ENCODE measurements around the gene LSP1.

The LSP1 gene

DNA sequence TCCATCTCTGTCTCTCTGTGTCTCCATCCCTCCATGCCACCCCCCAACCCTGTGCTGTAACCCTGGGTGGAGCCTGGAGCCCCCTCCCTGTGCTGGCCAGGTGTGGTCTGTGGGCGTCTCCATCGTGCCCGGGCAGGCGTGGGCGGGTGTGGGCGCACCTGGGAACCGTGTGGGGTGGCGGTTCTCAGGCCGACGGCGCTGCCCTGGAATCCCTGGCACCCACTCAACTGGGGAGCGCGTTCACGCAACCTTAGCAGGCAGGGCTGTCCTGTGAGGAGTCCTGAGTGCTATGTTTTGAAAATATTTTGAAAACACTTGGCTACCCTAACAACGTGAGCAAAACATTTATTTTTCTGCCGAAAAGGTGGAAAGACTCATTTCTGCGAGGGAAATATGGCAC is 71.3 kb downstream of the LSP1 start:
- WGBS, 2 experiments (ENCODE audit: insufficient coverage in 2 of 2): 92 to 94% methylated on average over 17 of the region's 17 CpGs
- H3K27ac ChIP-seq (ENCODE audit: low read depth, low read length, severe bottlenecking): no peak overlapping the region
- H3K4me3 ChIP-seq (ENCODE audit: extremely low read depth, insufficient read depth, low read length, poor library complexity, severe bottlenecking): no peak overlapping the region

DNA sequence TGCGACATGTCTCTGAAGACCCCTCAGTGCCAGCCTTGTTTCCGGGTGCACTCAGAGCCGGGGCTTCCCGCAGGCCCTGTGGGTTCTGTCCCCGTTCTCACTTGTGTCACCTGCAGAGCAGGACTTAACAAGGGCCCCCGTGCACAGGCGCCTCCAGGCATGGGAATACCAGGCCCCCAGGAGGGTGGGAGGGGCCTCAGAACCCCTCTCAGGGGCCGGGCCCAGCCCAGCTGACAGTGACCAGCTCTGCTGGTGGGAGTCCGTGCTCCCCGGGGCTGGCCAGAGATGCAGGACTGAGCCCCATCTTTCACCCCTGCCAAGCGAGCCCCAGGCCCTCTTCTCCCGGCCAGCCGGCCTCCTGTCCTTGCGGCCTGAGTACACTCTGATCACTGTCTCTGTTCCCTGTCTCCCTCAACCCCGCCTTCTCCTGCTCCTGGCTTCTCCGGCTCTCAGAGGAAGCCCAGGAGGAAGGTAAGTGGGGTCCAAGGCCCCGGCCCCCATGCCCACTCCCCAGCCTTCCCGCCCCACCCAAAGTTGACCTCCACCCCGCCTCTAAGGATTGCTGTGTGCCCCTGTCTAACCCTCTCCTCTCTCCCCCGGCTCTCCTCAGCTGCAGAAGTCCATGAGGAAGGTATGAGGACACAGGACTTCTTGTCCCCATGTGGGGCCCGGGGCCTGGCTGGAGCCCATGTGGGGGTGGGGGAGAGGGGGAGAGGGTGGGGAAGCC is 71.9 kb downstream of the LSP1 start:
- no peaks in the 10 kb centered on the region for H3K9me3 ChIP-seq (ENCODE audit: control insufficient read depth, low read length)
- no peak overlapping the region for H3K27ac ChIP-seq (ENCODE audit: low read depth, low read length, severe bottlenecking)
- WGBS, 2 experiments (ENCODE audit: insufficient coverage in 2 of 2): 81 to 85% methylated on average over 16 to 17 of the region's 21 CpGs
- H3K36me3 ChIP-seq (ENCODE audit: control insufficient read depth, insufficient read depth, low read length): no peaks in the 10 kb centered on the region
- peaks cover 21% of the 10 kb centered on the region for H3K4me1 ChIP-seq (ENCODE audit: control insufficient read depth, insufficient read depth, low read length, poor library complexity, severe bottlenecking)
- no peak overlapping the region for H3K4me3 ChIP-seq (ENCODE audit: extremely low read depth, insufficient read depth, low read length, poor library complexity, severe bottlenecking)

More for the DNA sequence above, 71.3 kb downstream of the LSP1 start:
- Histone ChIP-seq H3K36me3 (ENCODE audit: control insufficient read depth, insufficient read depth, low read length) (no peaks in the 10 kb centered on the region), H3K9me3 (ENCODE audit: control insufficient read depth, low read length) (no peaks in the 10 kb centered on the region), H3K4me1 (ENCODE audit: control insufficient read depth, insufficient read depth, low read length, poor library complexity, severe bottlenecking) (peaks cover 21% of the 10 kb centered on the region)

GRCh38 chr11:1925373-1926155 is 72.7 kb downstream of the LSP1 start:
- H3K27ac ChIP-seq (ENCODE audit: low read depth, low read length, severe bottlenecking): no peak overlapping the region
- H3K9me3 ChIP-seq (ENCODE audit: control insufficient read depth, low read length): no peaks in the 10 kb centered on the region
- H3K4me1 ChIP-seq (ENCODE audit: control insufficient read depth, insufficient read depth, low read length, poor library complexity, severe bottlenecking): peaks cover 25% of the 10 kb centered on the region
- 94 to 97% methylated on average over 10 to 21 of the region's 23 CpGs for WGBS, 2 experiments (ENCODE audit: insufficient coverage in 2 of 2)
- H3K36me3 ChIP-seq (ENCODE audit: control insufficient read depth, insufficient read depth, low read length): no peaks in the 10 kb centered on the region
- no peak overlapping the region for H3K4me3 ChIP-seq (ENCODE audit: extremely low read depth, insufficient read depth, low read length, poor library complexity, severe bottlenecking)

- H3K27ac ChIP-seq (ENCODE audit: low read depth, low read length, severe bottlenecking): no peak overlapping the region
- WGBS, 2 experiments (ENCODE audit: insufficient coverage in 2 of 2): 96% methylated on average over 35 to 37 of the region's 41 CpGs
These were observed 73.5 kb downstream of the LSP1 start for GRCh38 chr11:1926156-1927025.

GRCh38 chr11:1927026-1927847 is 74.4 kb downstream of the LSP1 start:
- peaks cover 19% of the 10 kb centered on the region for H3K4me1 ChIP-seq (ENCODE audit: control insufficient read depth, insufficient read depth, low read length, poor library complexity, severe bottlenecking)
- H3K9me3 ChIP-seq (ENCODE audit: control insufficient read depth, low read length): no peaks in the 10 kb centered on the region
- H3K4me3 ChIP-seq (ENCODE audit: extremely low read depth, insufficient read depth, low read length, poor library complexity, severe bottlenecking): no peak overlapping the region
- H3K36me3 ChIP-seq (ENCODE audit: control insufficient read depth, insufficient read depth, low read length): no peaks in the 10 kb centered on the region
- 87 to 89% methylated on average over 24 to 26 of the region's 28 CpGs for WGBS, 2 experiments (ENCODE audit: insufficient coverage in 2 of 2)
- no peak overlapping the region for H3K27ac ChIP-seq (ENCODE audit: low read depth, low read length, severe bottlenecking)

More at GRCh38 chr11:1926156-1927025, 73.5 kb downstream of the LSP1 start:
- no peaks in the 10 kb centered on the region for H3K36me3 ChIP-seq (ENCODE audit: control insufficient read depth, insufficient read depth, low read length)
- H3K4me3 ChIP-seq (ENCODE audit: extremely low read depth, insufficient read depth, low read length, poor library complexity, severe bottlenecking): no peak overlapping the region
- peaks cover 21% of the 10 kb centered on the region for H3K4me1 ChIP-seq (ENCODE audit: control insufficient read depth, insufficient read depth, low read length, poor library complexity, severe bottlenecking)
- no peaks in the 10 kb centered on the region for H3K9me3 ChIP-seq (ENCODE audit: control insufficient read depth, low read length)

DNA sequence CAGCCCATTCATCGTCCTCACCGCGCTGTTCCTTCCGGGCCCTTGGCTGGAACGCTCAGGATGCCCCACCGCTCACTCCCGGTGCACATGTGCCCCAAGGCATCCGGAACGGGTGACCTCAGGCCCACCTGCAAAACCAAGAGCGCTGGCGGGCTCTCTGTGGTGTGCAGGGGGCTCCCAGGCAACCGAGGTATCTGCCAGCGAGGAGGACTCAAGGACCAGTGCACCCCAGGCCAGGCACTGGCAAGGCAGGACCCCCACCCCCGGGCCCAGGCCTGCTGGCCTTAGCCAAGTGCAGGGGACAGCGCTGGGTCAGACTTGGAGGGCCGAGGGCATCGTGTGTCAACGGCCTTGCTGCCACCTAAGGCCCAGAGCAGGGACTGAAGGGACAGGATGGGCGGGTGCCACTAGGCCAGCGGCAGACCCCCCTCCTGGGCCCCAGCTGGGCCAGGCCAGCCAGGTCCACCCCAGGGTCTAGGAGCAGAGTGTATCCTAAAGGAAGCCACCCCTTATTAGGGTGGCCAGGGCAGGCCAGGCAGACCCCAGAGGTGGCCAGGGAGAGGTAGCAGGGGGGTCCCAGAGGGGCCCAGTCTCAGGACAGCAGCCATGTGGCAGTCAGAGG is 75.1 kb downstream of the LSP1 start:
- Histone ChIP-seq H3K4me1 (ENCODE audit: control insufficient read depth, insufficient read depth, low read length, poor library complexity, severe bottlenecking) (peaks cover 19% of the 10 kb centered on the region), H3K27ac (ENCODE audit: low read depth, low read length, severe bottlenecking) (no peak overlapping the region), H3K36me3 (ENCODE audit: control insufficient read depth, insufficient read depth, low read length) (no peaks in the 10 kb centered on the region), H3K9me3 (ENCODE audit: control insufficient read depth, low read length) (no peaks in the 10 kb centered on the region), H3K4me3 (ENCODE audit: extremely low read depth, insufficient read depth, low read length, poor library complexity, severe bottlenecking) (no peak overlapping the region)
- 89 to 95% methylated on average over 19 to 20 of the region's 20 CpGs for WGBS, 2 experiments (ENCODE audit: insufficient coverage in 2 of 2)

DNA sequence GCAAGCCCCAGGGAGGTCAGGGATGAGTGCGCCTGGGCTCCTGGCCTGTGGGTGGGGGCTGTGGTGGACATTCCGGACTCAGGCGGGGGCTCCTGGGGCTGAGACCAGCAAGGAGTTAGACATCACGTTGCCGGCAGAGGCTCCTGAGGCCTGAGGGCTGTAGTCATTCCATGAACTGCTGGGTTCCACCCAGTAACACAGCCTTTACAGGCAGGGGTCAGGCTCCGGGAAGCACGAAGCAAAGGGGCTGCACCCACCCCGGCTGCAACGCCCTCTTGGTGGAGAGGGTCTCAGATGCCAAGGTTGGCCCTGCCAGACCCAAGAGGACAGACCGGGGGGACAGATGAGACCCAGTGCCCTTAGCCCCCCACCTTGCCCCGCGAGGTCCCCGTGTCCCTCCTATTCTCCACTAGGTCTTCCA is 75.6 kb downstream of the LSP1 start:
- WGBS, 2 experiments (ENCODE audit: insufficient coverage in 2 of 2): 84 to 94% methylated on average over 9 to 13 of the region's 13 CpGs
- H3K9me3 ChIP-seq (ENCODE audit: control insufficient read depth, low read length): no peaks in the 10 kb centered on the region
- H3K27ac ChIP-seq (ENCODE audit: low read depth, low read length, severe bottlenecking): no peak overlapping the region
- no peak overlapping the region for H3K4me3 ChIP-seq (ENCODE audit: extremely low read depth, insufficient read depth, low read length, poor library complexity, severe bottlenecking)
- H3K4me1 ChIP-seq (ENCODE audit: control insufficient read depth, insufficient read depth, low read length, poor library complexity, severe bottlenecking): peaks cover 19% of the 10 kb centered on the region
- H3K36me3 ChIP-seq (ENCODE audit: control insufficient read depth, insufficient read depth, low read length): no peaks in the 10 kb centered on the region

GRCh38 chr11:1928891-1929541 is 76.1 kb downstream of the LSP1 start:
- WGBS, 2 experiments (ENCODE audit: insufficient coverage in 2 of 2): 92 to 94% methylated on average over 17 to 32 of the region's 35 CpGs

GRCh38 chr11:1929621-1930461 is 77.0 kb downstream of the LSP1 start:
- Histone ChIP-seq H3K9me3 (ENCODE audit: control insufficient read depth, low read length) (no peaks in the 10 kb centered on the region), H3K36me3 (ENCODE audit: control insufficient read depth, insufficient read depth, low read length) (no peaks in the 10 kb centered on the region), H3K4me1 (ENCODE audit: control insufficient read depth, insufficient read depth, low read length, poor library complexity, severe bottlenecking) (peaks cover 19% of the 10 kb centered on the region), H3K27ac (ENCODE audit: low read depth, low read length, severe bottlenecking) (no peak overlapping the region), H3K4me3 (ENCODE audit: extremely low read depth, insufficient read depth, low read length, poor library complexity, severe bottlenecking) (no peak overlapping the region)
- WGBS, 2 experiments (ENCODE audit: insufficient coverage in 2 of 2): 93 to 94% methylated on average over 20 to 21 of the region's 25 CpGs

More at GRCh38 chr11:1928891-1929541, 76.1 kb downstream of the LSP1 start:
- Histone ChIP-seq H3K36me3 (ENCODE audit: control insufficient read depth, insufficient read depth, low read length) (no peaks in the 10 kb centered on the region), H3K27ac (ENCODE audit: low read depth, low read length, severe bottlenecking) (no peak overlapping the region), H3K9me3 (ENCODE audit: control insufficient read depth, low read length) (no peaks in the 10 kb centered on the region), H3K4me3 (ENCODE audit: extremely low read depth, insufficient read depth, low read length, poor library complexity, severe bottlenecking) (no peak overlapping the region), H3K4me1 (ENCODE audit: control insufficient read depth, insufficient read depth, low read length, poor library complexity, severe bottlenecking) (peaks cover 19% of the 10 kb centered on the region)

Data from mesodermal cell (in vitro differentiated cells).